ENCODE data around the gene MON2.
"Not testable (repeated sequence)": the region's sequence is repeated elsewhere in the genome, so short reads cannot be mapped to it uniquely, and the experiment has no call there.

Gene MON2

DNA sequence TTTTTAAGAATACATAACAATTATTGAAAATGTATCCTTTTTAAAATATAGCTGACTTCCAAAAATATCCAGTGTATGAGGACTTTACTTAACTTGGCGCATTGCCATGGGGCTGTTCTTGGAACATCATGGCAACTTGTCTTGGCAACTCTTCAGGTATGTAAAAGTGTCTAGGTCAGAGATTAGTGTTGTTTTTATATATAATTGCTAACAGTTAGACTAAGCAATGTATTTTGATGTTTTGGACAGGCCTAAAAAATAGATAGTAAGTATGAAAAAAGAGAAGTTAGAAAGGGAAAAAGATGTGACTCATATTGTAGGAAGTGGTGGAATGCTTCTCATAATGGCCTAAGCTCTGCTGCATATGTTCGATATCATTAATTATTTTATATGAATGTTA is 70.9 kb downstream of the MON2 start:
- no peak overlapping the region for H3K27ac ChIP-seq
- no peak for DNase-seq (ENCODE audit: low read depth, low spot score)

DNA sequence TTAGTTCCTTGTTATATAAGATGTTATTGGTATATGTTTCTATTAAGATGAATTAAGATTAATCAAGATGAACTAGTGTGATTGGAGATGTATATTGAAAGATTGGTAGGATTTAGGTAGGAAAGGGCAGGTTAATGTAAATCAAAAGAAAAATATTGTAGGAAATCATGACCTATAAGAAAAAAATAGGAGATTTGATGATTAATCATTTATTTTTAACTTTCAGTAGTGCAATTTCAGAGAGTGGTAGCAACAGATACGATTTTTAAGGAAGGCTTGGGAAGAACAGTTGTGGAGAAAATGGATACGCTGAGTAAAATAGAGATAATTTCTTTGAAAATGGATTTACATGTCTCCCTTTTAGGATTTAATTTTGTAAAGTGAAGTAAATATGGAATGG is 73.7 kb downstream of the MON2 start:
- DNase-seq (ENCODE audit: low read depth, low spot score), result no peak
- no peak overlapping the region for H3K27ac ChIP-seq

DNA sequence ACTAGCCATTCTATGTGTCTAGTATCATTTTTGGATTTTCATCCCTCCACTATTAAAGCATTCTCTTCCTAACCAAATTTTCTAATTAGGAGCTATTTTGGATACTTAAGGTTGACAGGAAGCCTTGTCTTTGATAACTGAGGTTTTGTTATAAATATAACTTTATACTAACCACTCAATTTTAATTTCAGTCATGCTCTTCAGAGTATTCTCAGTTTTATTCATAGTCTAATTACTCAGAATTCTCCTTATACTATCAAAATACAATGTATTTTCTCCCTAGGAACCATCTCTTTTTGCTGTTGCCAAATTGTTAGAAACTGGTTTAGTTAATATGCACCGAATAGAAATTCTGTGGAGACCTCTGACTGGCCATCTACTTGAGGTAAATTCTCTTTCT is 76.2 kb downstream of the MON2 start:
- no peak overlapping the region for H3K27ac ChIP-seq
- DNase-seq (ENCODE audit: low read depth, low spot score), result no peak

DNA sequence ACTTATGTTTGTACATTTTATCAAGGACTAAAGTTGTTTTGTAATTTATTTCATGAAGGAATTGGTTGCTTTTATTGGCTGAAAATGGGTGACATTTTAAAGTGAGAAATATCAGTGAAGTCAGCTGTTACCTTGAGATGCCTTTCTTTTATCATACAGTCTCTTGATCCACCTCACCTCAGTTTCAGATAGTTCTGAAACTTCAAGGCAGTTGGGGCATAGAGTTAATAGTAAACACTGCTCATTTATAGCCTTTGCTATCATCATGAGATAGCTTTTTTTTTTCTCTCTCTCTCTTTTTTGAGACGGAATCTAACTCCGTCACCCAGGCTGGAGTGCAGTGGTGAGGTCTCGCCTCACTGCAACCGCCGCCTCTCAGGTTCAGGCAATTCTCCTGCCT is 76.7 kb downstream of the MON2 start:
- H3K27ac ChIP-seq, result no peak overlapping the region
- no peak for DNase-seq (ENCODE audit: low read depth, low spot score)

DNA sequence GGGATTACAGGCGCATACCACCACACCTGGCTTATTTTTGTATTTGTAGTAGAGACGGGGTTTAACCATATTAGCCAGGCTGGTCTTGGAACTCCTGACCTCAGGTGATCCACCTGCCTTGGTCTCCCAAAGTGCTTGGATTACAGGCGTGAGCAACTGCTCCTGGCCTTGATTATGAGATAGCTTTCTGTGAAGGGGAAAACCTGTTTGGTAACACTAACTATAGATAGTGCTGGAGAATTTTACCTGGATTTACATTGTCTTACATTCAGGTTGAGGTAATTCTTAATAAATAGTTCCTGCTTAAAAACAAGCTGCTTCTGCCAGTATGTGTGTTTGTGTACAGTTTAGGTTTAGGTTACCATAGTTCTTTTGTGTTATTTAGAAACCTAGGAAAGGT is 77.1 kb downstream of the MON2 start:
- DNase-seq (ENCODE audit: low read depth, low spot score), result no peak

DNA sequence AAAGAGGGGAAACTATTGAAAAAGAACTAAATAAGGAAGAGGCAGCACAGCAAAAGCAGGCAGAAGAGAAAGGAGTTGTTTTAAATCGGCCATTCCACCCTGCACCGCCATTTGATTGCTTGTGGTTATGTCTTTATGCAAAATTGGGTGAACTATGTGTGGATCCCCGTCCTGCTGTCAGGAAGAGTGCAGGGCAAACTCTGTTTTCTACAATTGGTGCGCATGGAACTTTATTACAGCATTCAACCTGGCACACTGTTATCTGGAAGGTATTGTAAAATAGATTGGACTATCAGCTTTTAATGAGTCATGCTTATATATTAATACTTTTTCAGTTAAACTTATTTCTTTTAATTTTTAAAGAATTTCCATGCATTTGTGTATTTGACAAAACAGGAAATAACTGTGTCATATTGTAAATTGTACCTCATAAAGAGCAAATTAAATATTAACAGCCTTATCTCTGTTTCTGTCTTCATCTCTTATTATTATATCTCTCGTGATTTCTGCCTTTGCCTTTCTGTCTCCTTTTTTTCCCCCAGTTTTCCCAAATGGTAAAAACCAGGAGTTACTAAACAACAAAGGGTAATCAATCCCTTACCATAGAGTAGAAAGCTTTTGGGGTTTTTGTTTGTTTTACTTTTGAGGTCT is 86.4 kb downstream of the MON2 start:
- DNase-seq (ENCODE audit: low read depth, low spot score), result no peak
- H3K27ac ChIP-seq, result no peak overlapping the region

More for the DNA sequence above, 77.1 kb downstream of the MON2 start:
- no peak overlapping the region for H3K27ac ChIP-seq

DNA sequence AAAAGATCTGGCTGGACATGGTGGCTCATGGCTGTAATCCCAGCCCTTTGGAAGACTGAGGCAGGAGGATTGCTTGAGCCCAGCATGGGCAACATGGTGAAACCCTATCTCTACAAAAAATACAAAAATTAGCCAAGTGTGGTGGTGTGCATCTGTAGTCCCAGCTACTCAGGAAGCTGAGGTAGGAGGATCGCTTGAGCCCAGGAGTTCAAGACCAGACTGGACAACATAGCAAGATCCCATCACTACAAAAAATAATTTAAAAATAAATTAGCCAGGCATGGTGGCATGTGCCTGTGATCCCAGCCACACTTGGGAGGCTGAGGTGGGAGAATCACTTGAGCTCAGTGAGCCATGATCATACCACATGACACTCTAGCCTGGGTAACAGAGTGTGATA is 92.7 kb downstream of the MON2 start:
- DNase-seq (ENCODE audit: low read depth, low spot score); H3K27ac ChIP-seq: not testable (repeated sequence)

DNA sequence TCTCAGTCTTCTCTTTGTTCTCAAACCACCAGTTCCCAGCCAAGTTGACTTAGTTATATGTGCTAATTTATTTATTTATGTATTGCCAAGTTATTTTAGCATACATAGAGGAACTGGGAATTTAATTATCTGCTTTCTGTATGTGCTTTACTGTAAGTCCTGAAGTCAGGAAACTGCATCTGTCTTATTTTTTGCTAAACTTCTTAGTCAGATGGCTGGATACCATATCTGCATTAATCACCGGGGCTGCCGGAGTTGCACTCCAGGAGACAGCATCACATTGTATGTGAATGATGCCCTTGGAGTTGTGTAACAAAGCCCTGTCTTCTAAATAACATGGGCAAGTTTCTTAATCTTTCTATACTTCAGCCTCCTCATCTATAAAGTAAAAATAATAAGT is 96.2 kb downstream of the MON2 start:
- no peak overlapping the region for H3K27ac ChIP-seq
- DNase-seq (ENCODE audit: low read depth, low spot score), result no peak

DNA sequence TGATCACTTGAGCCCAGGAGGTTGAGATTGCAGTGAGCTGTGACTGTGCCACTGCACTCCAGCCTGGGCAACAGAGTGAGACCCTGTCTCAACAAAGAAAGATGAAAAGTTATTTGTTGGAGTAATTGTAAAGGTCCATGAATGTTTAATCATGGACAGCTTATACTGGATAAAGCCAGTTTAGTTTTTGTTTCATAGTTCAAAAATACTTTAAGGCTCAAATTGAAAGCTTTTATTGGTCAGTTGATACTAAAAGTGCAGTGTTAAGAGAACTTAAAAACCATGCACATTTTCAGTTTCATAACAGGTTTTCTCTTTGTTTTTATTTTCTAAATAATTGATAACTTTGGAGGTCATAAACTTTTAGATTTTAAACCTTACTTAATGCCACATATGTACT is 108.4 kb downstream of the MON2 start:
- no peak overlapping the region for H3K27ac ChIP-seq
- DNase-seq (ENCODE audit: low read depth, low spot score), result no peak

DNA sequence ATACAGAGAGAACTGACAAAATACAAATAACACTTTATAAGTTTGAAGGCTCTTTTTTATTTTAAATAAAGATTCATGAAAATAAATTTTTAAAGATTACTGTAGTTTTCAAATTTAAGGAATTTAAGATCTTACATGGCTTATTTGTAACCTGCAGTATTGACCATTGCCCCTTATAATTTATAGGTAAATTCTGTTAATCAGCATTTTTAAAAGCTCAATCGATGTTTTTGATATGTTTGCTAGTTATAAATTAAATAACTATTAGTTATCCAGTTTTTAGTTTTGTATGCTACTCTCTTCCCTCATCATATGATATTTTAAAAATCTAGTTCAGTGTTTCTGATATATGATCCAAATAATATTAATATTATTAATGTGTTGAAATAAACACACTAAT is 109.9 kb downstream of the MON2 start:
- no peak for DNase-seq (ENCODE audit: low read depth, low spot score)
- H3K27ac ChIP-seq, result no peak overlapping the region

DNA sequence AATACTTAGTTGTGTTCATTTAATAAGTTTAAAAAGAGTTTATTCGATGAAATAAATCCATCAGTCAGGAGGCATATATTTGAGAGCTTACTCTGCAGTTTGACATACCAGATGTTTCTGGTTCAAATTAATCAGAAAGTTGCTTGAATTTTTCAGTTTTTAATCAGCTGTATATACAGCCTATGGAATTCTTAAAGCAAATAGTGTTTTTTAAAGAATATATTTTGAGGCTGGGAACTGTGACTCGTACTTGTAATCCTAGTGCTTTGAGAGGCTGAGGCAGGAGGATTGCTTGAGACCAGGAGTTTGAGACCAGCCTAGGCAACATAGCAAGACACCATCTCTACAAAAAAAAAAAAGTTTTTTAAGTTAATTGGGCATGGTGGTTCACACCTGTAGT is 112.1 kb downstream of the MON2 start:
- H3K27ac ChIP-seq, result no peak overlapping the region
- no peak for DNase-seq (ENCODE audit: low read depth, low spot score)

DNA sequence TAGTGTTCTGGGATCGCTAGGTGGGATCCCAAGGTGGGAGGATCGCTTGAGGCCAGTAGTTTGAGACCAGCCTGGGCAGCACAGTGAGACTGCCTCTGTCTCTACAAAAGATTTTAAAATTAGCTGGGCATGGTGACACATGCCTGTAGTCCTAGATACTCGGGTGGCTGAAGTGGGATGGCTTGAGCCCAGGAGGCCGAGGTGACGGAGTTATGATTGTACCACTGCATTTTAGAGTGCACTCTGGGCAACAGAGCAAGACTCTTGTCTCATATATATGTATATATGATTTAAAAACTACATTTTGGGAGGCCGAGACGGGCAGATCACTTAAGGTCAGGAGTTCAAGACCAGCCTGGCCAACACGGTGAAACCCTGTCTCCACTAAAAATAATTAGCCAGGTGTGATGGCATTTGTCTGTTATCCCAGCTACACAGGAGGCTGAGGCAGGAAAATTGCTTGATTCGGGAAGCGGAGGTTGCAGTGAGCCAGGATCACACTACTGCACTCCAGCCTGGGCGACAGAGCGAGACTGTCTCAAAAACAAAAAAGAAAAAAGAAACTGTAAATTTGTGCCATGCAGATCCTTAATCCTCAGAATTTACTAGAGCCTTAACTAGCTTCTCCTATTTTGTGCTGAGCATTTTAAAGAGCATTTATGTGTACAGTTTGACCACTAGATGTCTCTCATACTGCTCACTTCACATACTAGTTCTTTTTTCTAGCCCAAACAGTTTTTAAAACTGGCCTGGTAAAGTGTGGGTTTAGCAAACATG is 114.8 kb downstream of the MON2 start:
- no peak overlapping the region for H3K27ac ChIP-seq
- DNase-seq (ENCODE audit: low read depth, low spot score), result peak; percentile 2

DNA sequence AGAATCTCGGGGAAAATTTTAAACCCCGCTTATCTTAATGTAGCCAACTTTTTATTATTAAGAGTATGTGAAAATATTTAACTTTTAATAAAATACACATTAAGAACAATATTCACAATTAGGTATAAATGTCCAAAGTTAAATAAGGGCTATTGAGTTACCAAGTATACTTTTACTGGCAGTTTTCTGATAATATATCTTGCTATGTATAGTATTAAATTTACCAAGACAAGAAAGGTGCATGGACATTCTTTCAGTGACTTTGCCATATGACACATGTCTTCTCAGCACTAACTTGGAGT is 115.4 kb downstream of the MON2 start:
- DNase-seq (ENCODE audit: low read depth, low spot score), result no peak
- H3K27ac ChIP-seq, result no peak overlapping the region

DNA sequence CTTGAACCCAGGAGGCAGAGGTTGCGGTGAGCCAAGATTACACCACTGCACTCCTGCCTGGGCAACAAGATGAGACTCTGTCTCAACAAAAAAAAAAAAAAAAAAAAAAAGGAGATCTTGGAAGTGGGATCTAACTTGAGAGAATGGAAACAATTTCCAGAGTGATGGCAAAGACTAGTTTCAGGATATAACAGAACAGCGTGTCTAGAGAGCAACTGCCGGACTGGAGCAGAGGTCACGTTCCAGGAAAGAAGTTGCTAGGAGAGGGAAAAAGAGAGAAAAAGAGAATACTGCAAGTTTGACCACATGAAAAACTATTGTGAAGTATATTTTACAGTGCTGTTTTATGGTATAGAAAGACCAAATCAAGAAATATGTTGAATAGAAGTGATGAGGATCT is 118.0 kb downstream of the MON2 start:
- H3K27ac ChIP-seq, result no peak overlapping the region
- DNase-seq (ENCODE audit: low read depth, low spot score), result no peak

DNA sequence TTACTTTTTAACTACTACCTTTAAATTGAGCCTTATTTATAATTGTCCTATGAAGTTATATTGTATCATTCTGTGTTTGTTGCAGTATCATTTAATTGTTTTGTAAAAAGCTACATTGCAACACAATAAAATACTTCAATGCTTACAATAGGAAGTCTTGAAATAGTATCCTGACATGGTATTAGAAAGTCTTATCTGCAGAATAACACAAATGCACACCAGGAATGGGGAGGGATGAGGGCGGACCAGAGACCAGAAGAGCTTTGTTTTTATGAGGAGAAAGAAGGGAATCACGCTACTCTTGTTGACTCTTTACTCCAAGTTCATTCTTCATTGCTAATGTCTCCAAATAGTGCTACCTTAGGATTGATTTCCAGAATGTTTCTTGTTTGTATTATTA is 120.2 kb downstream of the MON2 start:
- H3K27ac ChIP-seq, result no peak overlapping the region
- DNase-seq (ENCODE audit: low read depth, low spot score), result no peak

DNA sequence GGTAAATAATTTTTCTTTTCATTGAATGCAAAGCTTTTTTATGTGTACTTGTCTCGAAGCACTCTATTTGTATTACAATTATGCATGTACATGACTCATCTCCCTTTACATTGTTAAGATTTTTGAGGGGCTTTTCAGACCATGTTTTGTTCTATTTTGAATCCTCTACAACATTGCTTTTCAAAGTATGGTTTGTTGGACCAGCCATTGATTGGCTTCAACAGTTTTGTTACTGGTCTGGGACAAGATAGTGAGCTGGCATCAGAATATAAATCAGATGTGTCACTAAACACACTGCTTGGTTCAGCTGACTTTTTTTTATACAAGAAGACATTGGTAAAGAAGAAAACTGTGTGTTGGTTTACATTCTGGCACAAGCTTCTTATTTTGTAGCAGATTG is 122.3 kb downstream of the MON2 start:
- no peak for DNase-seq (ENCODE audit: low read depth, low spot score)
- H3K27ac ChIP-seq, result no peak overlapping the region

DNA sequence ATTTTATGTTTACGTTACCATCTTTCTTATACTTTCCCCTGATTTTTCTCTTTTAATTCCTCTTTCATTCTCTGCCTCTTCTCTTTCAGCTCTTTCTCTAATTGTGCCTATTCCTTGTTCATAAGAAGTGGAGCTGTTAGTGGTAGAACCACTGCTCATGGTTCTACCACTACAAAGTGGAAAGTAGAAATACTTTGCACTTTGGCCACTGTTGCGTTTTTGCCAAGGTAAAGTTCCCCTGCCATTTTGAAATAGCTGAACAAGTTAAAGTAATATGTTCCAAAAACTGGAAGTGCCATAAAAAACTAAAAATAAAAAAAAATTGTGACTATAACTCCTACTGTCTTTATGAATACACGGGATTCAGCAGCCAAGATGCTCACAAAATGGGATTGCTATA is 130.6 kb downstream of the MON2 start:
- no peak for DNase-seq (ENCODE audit: low read depth, low spot score)

DNA sequence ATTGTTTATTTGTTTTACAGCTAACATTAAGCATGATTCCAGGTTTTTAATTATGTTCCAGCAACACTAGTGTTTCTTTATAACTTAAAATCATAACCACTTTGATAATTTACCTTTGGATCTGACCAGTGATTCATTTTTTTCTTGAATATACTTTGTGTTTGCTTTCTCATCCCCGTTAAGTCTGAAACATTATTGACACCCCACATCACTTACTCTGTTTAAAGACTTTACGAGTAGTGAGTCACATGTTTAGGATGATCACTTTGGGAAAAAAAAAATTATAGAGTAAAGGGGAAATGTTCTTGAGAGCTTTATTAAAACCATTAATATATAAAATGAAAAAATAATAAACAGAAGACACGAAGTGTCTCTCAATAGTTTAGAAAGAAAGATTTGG is 132.2 kb downstream of the MON2 start:
- no peak overlapping the region for H3K27ac ChIP-seq
- no peak for DNase-seq (ENCODE audit: low read depth, low spot score)

More for the DNA sequence above, 130.6 kb downstream of the MON2 start:
- H3K27ac ChIP-seq, result no peak overlapping the region

DNA sequence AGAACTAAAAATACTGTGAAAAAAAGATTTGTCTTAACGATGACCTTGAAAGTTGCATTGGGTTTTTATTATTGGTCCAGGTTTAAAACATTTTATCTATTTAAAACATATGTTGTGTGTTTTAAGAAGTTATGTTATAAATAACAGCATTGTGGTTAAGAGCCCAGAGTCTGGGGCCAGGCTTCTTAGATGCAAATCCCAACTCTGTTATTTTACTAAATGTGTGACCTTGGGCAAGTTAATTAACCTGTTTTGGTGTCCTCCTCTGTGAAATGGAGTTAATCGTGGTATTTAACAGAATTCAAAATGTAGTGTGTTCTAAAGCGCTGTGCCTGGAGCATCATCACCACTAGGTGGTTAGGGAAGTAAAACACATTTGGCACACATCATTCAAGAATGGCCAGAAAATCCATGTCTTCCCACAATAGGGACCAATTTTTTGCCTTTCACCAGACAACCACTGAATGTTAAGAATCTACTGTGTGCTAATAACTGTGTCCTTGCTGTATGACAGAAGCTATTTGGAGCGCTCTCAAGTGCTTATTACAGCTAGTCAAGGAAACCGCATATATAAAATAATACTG is 133.3 kb downstream of the MON2 start:
- H3K27ac ChIP-seq, result no peak overlapping the region
- DNase-seq (ENCODE audit: low read depth, low spot score), result no peak

DNA sequence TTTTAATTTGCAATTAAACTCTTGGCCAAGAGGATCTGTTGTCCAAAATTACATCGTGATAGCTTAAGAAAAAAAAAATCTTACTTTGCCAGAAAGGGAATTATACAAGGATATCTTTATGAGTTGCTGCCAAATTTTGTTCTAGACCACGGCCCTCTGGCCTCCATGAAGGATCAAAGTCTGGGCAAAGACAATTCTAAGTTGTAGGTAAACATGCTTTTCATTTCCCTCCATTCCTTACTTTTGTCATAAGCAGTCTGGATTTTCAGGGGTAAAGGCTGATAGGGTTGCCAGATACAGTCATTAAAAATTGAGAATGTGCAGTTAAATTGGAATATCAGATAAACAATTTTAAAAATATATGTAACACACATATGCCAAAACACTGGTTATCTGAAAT is 135.1 kb downstream of the MON2 start:
- H3K27ac ChIP-seq, result peak overlapping the region; percentile 98
- no peak for DNase-seq (ENCODE audit: low read depth, low spot score)

DNA sequence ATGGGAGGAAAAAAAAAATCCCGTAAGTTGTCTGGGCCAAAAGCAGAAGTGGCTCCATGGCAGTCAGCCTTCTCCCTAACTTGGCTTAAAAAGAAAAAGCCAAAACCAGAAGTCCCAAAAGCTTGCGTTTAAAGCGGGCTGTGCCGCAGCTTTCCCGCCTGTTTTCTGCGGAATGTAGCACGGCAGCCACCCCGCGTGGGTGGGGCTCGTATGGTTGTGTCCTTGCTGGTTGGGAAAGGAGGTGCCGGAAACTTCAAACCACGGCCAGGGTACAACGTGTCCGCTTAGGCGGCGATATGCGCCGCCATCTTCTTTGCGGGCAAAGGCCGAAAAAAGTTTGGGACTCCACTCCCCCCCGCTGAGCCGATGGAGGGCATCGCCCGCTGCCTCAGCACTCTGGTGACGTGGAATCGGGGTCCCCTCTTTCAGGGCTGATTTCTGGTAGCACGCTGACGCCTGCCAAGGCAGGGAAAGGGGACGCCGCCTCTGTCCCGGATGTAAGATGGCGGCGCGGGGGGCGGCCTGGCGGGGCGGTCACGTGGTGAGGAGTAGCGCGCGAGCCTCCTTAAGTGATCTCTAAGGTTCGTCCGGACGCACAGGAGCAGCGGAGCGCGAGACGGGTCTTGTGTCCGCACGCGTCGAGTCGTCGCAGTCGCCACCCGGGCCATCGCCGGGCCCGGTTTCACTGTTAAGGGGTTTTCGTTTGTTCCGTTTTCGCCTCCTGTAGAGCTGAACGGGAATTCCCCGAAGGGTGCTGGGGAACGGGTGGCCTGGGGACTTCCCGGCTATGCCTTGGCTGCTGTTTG is 135.8 kb downstream of the MON2 start:
- peak; percentile 41 for DNase-seq (ENCODE audit: low read depth, low spot score)
- peak overlapping the region; percentile 98 for H3K27ac ChIP-seq
